ENCODE data around the gene MS4A5.

Gene MS4A5

DNA sequence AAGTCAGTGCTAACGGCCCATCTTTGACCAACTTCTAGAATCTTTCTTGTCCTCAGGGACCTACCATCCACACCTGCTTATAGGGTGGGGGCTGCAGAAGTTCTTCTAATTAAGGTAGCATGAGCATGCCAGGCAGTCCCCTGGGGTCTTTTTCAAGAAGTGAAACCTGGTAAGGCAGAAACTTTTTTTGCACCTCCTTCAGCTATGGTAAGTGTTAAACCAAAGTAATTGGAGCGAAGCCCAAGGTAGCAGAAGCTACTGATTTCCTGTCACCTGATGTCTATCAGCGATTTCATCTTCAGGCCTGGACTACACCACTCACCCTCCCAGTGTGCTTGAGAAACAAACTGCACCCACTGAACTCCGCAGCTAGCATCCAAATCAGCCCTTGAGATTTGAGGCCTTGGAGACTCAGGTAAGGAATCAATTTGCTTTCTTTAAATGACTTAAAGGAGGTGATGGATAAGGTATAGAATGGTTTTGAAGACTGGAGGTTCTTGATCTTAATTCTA lies 26.2 kb downstream of the MS4A5 start, which contains the start of gene MS4A1:
Gene MS4A1, plus strand, starts transcription at position 317 of the 512 bp plus-strand sequence. CDS start 6,528 bp downstream, outside the sequence.
- H4K12ac ChIP-seq (ENCODE audit: low read depth, low read length): no peak within 1 kb of the TSS
- H2BK12ac ChIP-seq (ENCODE audit: low read length): no peak within 1 kb of the TSS
- H4K8ac ChIP-seq (ENCODE audit: low read depth, low read length): no peak within 1 kb of the TSS
- H3K4me1 ChIP-seq (ENCODE audit: control insufficient read depth in 1 of 2, insufficient read depth in 2 of 2, low read length in 2 of 2): no peaks in the 10 kb centered on the region
- H3K4me3 ChIP-seq (ENCODE audit: low read depth, low read length): no peak within 1 kb of the TSS
- no peak within 1 kb of the TSS for H2BK120ac ChIP-seq (ENCODE audit: insufficient read depth, low read length, poor library complexity)
- H2AK5ac ChIP-seq (ENCODE audit: low read length): no peak within 1 kb of the TSS
- H3K79me1 ChIP-seq (ENCODE audit: low read length): no peaks in the 10 kb centered on the region
- H3K9me3 ChIP-seq (ENCODE audit: insufficient read depth, low read depth, low read length): no peaks in the 10 kb centered on the region
- no peak within 1 kb of the TSS for H3K23ac ChIP-seq (ENCODE audit: low read length)
- H2BK5ac ChIP-seq (ENCODE audit: low read depth, low read length, poor library complexity): no peak within 1 kb of the TSS
- H3K4ac ChIP-seq (ENCODE audit: low read depth, low read length): no peak within 1 kb of the TSS
- H3K9ac ChIP-seq (ENCODE audit: low read length): no peak within 1 kb of the TSS
- no peak within 1 kb of the TSS for H3K4me2 ChIP-seq (ENCODE audit: low read length)
- DNase-seq: no peak
- H3K36me3 ChIP-seq (ENCODE audit: control insufficient read depth in 1 of 2, insufficient read depth in 2 of 2, low read length in 2 of 2): no peaks in the 10 kb centered on the region
- no peak within 1 kb of the TSS for H3K27ac ChIP-seq (ENCODE audit: low read depth, low read length)
- no CpG with 5 or more reads among the region's 4 CpGs for WGBS (ENCODE audit: extremely low coverage, insufficient coverage, insufficient read length)
- no peak within 1 kb of the TSS for H3K14ac ChIP-seq (ENCODE audit: low read length)
- no peaks in the 10 kb centered on the region for H3K79me2 ChIP-seq (ENCODE audit: control insufficient read depth, insufficient read depth, low read length, poor library complexity)
- no peak within 1 kb of the TSS for H3K18ac ChIP-seq (ENCODE audit: low read length)
- H4K91ac ChIP-seq (ENCODE audit: low read depth, low read length): no peak within 1 kb of the TSS
- no peaks in the 10 kb centered on the region for H3K27me3 ChIP-seq (ENCODE audit: insufficient read depth, low read length)
- H2AFZ ChIP-seq (ENCODE audit: insufficient read depth, low read length, poor library complexity): no peak within 1 kb of the TSS

GRCh38 chr11:60457576-60457975 lies 28.2 kb downstream of the MS4A5 start:
- Histone ChIP-seq H3K4me1 (ENCODE audit: control insufficient read depth in 1 of 2, insufficient read depth in 2 of 2, low read length in 2 of 2) (no peaks in the 10 kb centered on the region), H3K9me3 (ENCODE audit: insufficient read depth, low read depth, low read length) (no peaks in the 10 kb centered on the region), H3K4me3 (ENCODE audit: low read depth, low read length) (no peak overlapping the region), H3K27me3 (ENCODE audit: insufficient read depth, low read length) (no peaks in the 10 kb centered on the region), H3K36me3 (ENCODE audit: control insufficient read depth in 1 of 2, insufficient read depth in 2 of 2, low read length in 2 of 2) (no peaks in the 10 kb centered on the region), H3K4me2 (ENCODE audit: low read length) (no peak overlapping the region), H4K91ac (ENCODE audit: low read depth, low read length) (no peak overlapping the region), H2AFZ (ENCODE audit: insufficient read depth, low read length, poor library complexity) (no peak overlapping the region), H3K27ac (ENCODE audit: low read depth, low read length) (no peak overlapping the region), H2BK120ac (ENCODE audit: insufficient read depth, low read length, poor library complexity) (no peak overlapping the region), H4K12ac (ENCODE audit: low read depth, low read length) (no peak overlapping the region), H3K23ac (ENCODE audit: low read length) (no peak overlapping the region), H3K4ac (ENCODE audit: low read depth, low read length) (no peak overlapping the region), H2AK5ac (ENCODE audit: low read length) (no peak overlapping the region), H3K79me1 (ENCODE audit: low read length) (no peaks in the 10 kb centered on the region), H2BK12ac (ENCODE audit: low read length) (no peak overlapping the region), H3K79me2 (ENCODE audit: control insufficient read depth, insufficient read depth, low read length, poor library complexity) (no peaks in the 10 kb centered on the region), H2BK5ac (ENCODE audit: low read depth, low read length, poor library complexity) (no peak overlapping the region), H3K14ac (ENCODE audit: low read length) (no peak overlapping the region), H4K8ac (ENCODE audit: low read depth, low read length) (no peak overlapping the region), H3K9ac (ENCODE audit: low read length) (no peak overlapping the region), H3K18ac (ENCODE audit: low read length) (no peak overlapping the region)
- DNase-seq: no peak
- no CpG with 5 or more reads among the region's 3 CpGs for WGBS (ENCODE audit: extremely low coverage, insufficient coverage, insufficient read length)

DNA sequence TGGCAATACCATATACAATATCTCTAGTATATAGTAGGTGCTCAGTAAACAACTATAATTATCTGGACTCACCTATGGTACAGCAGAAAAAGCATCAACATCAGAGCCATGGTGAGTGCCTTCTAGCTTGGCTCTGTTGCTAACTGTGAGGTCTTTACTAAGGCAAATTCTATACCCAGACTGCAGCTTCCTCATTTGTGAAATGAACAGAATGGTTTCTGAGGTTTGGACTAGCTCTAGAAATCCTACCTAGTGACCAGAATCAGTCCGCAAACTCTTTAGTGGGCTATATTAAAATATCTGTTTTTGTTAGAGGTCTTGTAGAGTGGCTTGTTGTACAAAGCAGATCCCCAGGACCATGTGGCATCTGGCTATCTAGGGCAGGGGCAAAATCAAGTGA lies 30.0 kb downstream of the MS4A5 start:
- Histone ChIP-seq H2AK5ac (ENCODE audit: low read length) (no peak overlapping the region), H3K4me1 (ENCODE audit: control insufficient read depth in 1 of 2, insufficient read depth in 2 of 2, low read length in 2 of 2) (no peaks in the 10 kb centered on the region), H3K18ac (ENCODE audit: low read length) (no peak overlapping the region), H4K8ac (ENCODE audit: low read depth, low read length) (no peak overlapping the region), H2AFZ (ENCODE audit: insufficient read depth, low read length, poor library complexity) (no peak overlapping the region), H3K36me3 (ENCODE audit: control insufficient read depth in 1 of 2, insufficient read depth in 2 of 2, low read length in 2 of 2) (no peaks in the 10 kb centered on the region), H2BK12ac (ENCODE audit: low read length) (no peak overlapping the region), H3K9ac (ENCODE audit: low read length) (no peak overlapping the region), H3K79me1 (ENCODE audit: low read length) (no peaks in the 10 kb centered on the region), H3K27ac (ENCODE audit: low read depth, low read length) (no peak overlapping the region), H3K4ac (ENCODE audit: low read depth, low read length) (no peak overlapping the region), H3K9me3 (ENCODE audit: insufficient read depth, low read depth, low read length) (no peaks in the 10 kb centered on the region), H2BK5ac (ENCODE audit: low read depth, low read length, poor library complexity) (no peak overlapping the region), H3K79me2 (ENCODE audit: control insufficient read depth, insufficient read depth, low read length, poor library complexity) (no peaks in the 10 kb centered on the region), H3K27me3 (ENCODE audit: insufficient read depth, low read length) (no peaks in the 10 kb centered on the region), H4K91ac (ENCODE audit: low read depth, low read length) (no peak overlapping the region), H3K23ac (ENCODE audit: low read length) (no peak overlapping the region), H2BK120ac (ENCODE audit: insufficient read depth, low read length, poor library complexity) (no peak overlapping the region), H3K4me2 (ENCODE audit: low read length) (no peak overlapping the region), H3K4me3 (ENCODE audit: low read depth, low read length) (no peak overlapping the region), H3K14ac (ENCODE audit: low read length) (no peak overlapping the region), H4K12ac (ENCODE audit: low read depth, low read length) (no peak overlapping the region)
- DNase-seq: no peak
- WGBS (ENCODE audit: extremely low coverage, insufficient coverage, insufficient read length): no CpG with 5 or more reads among the region's 1 CpG

GRCh38 chr11:60468829-60469228 lies 39.5 kb downstream of the MS4A5 start:
- no peak overlapping the region for H3K18ac ChIP-seq (ENCODE audit: low read length)
- H3K9me3 ChIP-seq (ENCODE audit: insufficient read depth, low read depth, low read length): peaks cover 2% of the 10 kb centered on the region
- H3K79me2 ChIP-seq (ENCODE audit: control insufficient read depth, insufficient read depth, low read length, poor library complexity): no peaks in the 10 kb centered on the region
- no peak overlapping the region for H2AFZ ChIP-seq (ENCODE audit: insufficient read depth, low read length, poor library complexity)
- no peak overlapping the region for H3K4me2 ChIP-seq (ENCODE audit: low read length)
- no peaks in the 10 kb centered on the region for H3K36me3 ChIP-seq (ENCODE audit: control insufficient read depth in 1 of 2, insufficient read depth in 2 of 2, low read length in 2 of 2)
- H4K12ac ChIP-seq (ENCODE audit: low read depth, low read length): no peak overlapping the region
- H4K91ac ChIP-seq (ENCODE audit: low read depth, low read length): no peak overlapping the region
- no peaks in the 10 kb centered on the region for H3K79me1 ChIP-seq (ENCODE audit: low read length)
- no peak overlapping the region for H2BK120ac ChIP-seq (ENCODE audit: insufficient read depth, low read length, poor library complexity)
- DNase-seq: no peak
- no peak overlapping the region for H2AK5ac ChIP-seq (ENCODE audit: low read length)
- no peak overlapping the region for H3K4ac ChIP-seq (ENCODE audit: low read depth, low read length)
- no peaks in the 10 kb centered on the region for H3K4me1 ChIP-seq (ENCODE audit: control insufficient read depth in 1 of 2, insufficient read depth in 2 of 2, low read length in 2 of 2)
- WGBS (ENCODE audit: extremely low coverage, insufficient coverage, insufficient read length): no CpG with 5 or more reads among the region's 2 CpGs
- H2BK5ac ChIP-seq (ENCODE audit: low read depth, low read length, poor library complexity): no peak overlapping the region
- H3K4me3 ChIP-seq (ENCODE audit: low read depth, low read length): no peak overlapping the region
- no peaks in the 10 kb centered on the region for H3K27me3 ChIP-seq (ENCODE audit: insufficient read depth, low read length)
- no peak overlapping the region for H2BK12ac ChIP-seq (ENCODE audit: low read length)
- no peak overlapping the region for H3K9ac ChIP-seq (ENCODE audit: low read length)
- no peak overlapping the region for H3K14ac ChIP-seq (ENCODE audit: low read length)
- H4K8ac ChIP-seq (ENCODE audit: low read depth, low read length): no peak overlapping the region
- H3K27ac ChIP-seq (ENCODE audit: low read depth, low read length): no peak overlapping the region
- H3K23ac ChIP-seq (ENCODE audit: low read length): no peak overlapping the region

Measured in trophoblast cell (in vitro differentiated cells and primary cell).